ENCODE measurements around the gene TBC1D10A.
A peak's percentile ranks its signal among the peaks of the same experiment; 100 is the strongest.

Gene TBC1D10A

GRCh38 chr22:30254314-30254713 lies 72.4 kb downstream of the TBC1D10A start:
- no peak for TF ChIP-seq TCF12 (IDR thresholded peaks at IDR 0.05; ENCODE audit: low read depth)
- no peak for TF ChIP-seq MAX (IDR thresholded peaks at IDR 0.05)
- no peak for TF ChIP-seq RAD21 (IDR thresholded peaks at IDR 0.05; ENCODE audit: low read depth)
- no peak for TF ChIP-seq NFIC (IDR thresholded peaks at IDR 0.05)
- TF ChIP-seq YY1 (IDR thresholded peaks at IDR 0.05; ENCODE audit: low read depth): no peak

DNA sequence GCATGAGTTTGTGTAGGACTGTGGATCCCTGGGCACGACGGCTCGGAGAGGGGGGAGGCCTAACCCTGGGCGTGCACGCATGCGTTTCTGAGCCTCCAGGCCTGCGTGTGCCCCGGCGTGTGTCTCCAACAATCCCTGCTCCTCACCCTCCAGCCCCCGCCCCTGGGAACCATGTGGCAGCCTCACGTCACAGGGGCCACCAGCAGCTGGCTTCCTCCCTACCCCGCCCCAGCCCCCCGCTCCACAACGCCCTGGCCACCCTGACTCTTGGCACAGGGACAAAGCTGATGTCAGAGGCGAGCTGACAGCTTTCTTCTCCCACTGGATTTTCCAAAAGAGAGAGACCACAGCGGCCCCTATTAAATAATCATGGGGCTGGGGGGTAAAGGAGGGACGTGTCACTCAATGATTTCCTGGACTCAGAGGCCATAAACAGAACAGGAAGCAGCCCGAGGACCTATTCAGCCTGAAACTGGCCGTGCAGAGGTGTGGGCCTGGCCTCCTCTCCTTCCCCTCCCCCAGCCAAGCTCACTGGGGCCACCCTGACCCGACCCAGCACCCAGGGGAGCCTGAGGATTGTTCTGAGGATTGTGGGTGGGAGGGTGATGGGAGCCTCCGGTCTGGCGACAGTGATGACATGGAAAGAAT lies 73.4 kb downstream of the TBC1D10A start:
- peak; percentile 73 for TF ChIP-seq NFIC (IDR thresholded peaks at IDR 0.05)
- TF ChIP-seq EGR1 (IDR thresholded peaks at IDR 0.05): no peak; the same call in 1 of the 2 replicates
- TF ChIP-seq FOXM1 (IDR thresholded peaks at IDR 0.05; ENCODE audit: borderline replicate concordance, low read depth): peak; percentile 90
- TF ChIP-seq, protein P1, sequence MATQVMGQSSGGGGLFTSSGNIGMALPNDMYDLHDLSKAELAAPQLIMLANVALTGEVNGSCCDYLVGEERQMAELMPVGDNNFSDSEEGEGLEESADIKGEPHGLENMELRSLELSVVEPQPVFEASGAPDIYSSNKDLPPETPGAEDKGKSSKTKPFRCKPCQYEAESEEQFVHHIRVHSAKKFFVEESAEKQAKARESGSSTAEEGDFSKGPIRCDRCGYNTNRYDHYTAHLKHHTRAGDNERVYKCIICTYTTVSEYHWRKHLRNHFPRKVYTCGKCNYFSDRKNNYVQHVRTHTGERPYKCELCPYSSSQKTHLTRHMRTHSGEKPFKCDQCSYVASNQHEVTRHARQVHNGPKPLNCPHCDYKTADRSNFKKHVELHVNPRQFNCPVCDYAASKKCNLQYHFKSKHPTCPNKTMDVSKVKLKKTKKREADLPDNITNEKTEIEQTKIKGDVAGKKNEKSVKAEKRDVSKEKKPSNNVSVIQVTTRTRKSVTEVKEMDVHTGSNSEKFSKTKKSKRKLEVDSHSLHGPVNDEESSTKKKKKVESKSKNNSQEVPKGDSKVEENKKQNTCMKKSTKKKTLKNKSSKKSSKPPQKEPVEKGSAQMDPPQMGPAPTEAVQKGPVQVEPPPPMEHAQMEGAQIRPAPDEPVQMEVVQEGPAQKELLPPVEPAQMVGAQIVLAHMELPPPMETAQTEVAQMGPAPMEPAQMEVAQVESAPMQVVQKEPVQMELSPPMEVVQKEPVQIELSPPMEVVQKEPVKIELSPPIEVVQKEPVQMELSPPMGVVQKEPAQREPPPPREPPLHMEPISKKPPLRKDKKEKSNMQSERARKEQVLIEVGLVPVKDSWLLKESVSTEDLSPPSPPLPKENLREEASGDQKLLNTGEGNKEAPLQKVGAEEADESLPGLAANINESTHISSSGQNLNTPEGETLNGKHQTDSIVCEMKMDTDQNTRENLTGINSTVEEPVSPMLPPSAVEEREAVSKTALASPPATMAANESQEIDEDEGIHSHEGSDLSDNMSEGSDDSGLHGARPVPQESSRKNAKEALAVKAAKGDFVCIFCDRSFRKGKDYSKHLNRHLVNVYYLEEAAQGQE (IDR thresholded peaks at IDR 0.05; ENCODE audit: low read depth): no peak
- peak; percentile 60; the same call in 1 of the 2 replicates for TF ChIP-seq CEBPB (IDR thresholded peaks at IDR 0.05)
- TF ChIP-seq RAD21 (IDR thresholded peaks at IDR 0.05; ENCODE audit: low read depth): no peak
- TF ChIP-seq YY1 (IDR thresholded peaks at IDR 0.05; ENCODE audit: low read depth): 0 out of 2 replicates have a peak, but pooled peaks have one; percentile 15
- TF ChIP-seq CREB1 (IDR thresholded peaks at IDR 0.05; ENCODE audit: low read depth): peak; percentile 31; the same call in 1 of the 2 replicates
- TF ChIP-seq TEAD4 (IDR thresholded peaks at IDR 0.05): peak; percentile 55
- TF ChIP-seq MAX (IDR thresholded peaks at IDR 0.05): peak; percentile 91
- no peak; the same call in 1 of the 2 replicates for TF ChIP-seq TAF1 (IDR thresholded peaks at IDR 0.05; ENCODE audit: low read depth)
- peak; percentile 53; the same call in 1 of the 2 replicates for TF ChIP-seq ZBTB7A (IDR thresholded peaks at IDR 0.05; ENCODE audit: low read depth)
- peak; percentile 92 for TF ChIP-seq EP300 (IDR thresholded peaks at IDR 0.05; ENCODE audit: borderline replicate concordance)
- peak; percentile 90 for TF ChIP-seq TCF12 (IDR thresholded peaks at IDR 0.05; ENCODE audit: low read depth)
- TF ChIP-seq, protein P2, sequence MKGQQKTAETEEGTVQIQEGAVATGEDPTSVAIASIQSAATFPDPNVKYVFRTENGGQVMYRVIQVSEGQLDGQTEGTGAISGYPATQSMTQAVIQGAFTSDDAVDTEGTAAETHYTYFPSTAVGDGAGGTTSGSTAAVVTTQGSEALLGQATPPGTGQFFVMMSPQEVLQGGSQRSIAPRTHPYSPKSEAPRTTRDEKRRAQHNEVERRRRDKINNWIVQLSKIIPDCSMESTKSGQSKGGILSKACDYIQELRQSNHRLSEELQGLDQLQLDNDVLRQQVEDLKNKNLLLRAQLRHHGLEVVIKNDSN (IDR thresholded peaks at IDR 0.05): peak; percentile 69

DNA sequence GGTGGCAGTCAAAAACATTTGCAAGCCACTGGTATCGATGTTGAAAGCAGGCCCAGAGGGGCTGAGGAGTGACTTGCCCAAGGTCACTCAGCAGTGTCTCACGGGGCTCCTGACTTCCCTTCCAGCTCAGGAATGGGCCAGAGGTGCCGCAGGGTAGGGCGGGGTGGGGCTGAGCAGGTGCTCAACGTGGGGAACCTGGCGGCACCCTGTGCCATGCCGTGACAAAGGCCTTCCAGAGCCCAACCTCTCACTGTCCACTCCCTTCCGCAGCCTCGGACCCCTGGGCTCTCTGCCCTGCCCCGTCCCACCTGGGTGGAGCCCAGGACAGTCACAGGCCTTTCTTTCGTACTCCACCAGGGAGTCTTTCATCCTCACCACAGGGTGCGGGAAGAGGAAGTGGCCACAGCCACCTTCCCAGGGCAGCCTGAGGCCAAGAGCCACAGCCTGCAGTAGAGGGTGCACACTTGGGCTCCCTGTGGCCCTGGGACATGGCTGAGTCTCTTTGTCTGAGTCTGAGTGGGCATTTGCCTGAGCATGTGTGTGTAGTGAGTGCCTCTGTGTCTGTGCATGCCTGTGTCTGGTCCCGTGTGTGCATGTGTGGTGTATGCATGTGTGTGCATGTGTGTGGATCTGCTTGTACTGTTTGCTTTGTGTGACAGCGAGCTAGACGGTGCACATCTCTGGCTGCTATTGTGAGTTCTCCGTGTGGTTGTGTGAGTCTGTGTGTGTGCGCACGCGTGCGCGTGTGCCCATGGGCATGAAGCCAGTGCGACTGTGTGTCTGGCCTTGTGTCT lies 74.1 kb downstream of the TBC1D10A start:
- TF ChIP-seq EP300 (IDR thresholded peaks at IDR 0.05; ENCODE audit: borderline replicate concordance) (peak; percentile 100), CEBPB (IDR thresholded peaks at IDR 0.05) (peak; percentile 48; the same call in 1 of the 2 replicates), MAX (IDR thresholded peaks at IDR 0.05) (peak; percentile 60), TEAD4 (IDR thresholded peaks at IDR 0.05) (peak; percentile 95), YY1 (IDR thresholded peaks at IDR 0.05; ENCODE audit: low read depth) (peak; percentile 59; the same call in 1 of the 2 replicates), CREB1 (IDR thresholded peaks at IDR 0.05; ENCODE audit: low read depth) (0 out of 2 replicates have a peak, but pooled peaks have one; percentile 43), TCF12 (IDR thresholded peaks at IDR 0.05; ENCODE audit: low read depth) (peak; percentile 100), FOXM1 (IDR thresholded peaks at IDR 0.05; ENCODE audit: borderline replicate concordance, low read depth) (peak; percentile 99), EGR1 (IDR thresholded peaks at IDR 0.05) (no peak), RAD21 (IDR thresholded peaks at IDR 0.05; ENCODE audit: low read depth) (peak; percentile 28), ZBTB7A (IDR thresholded peaks at IDR 0.05; ENCODE audit: low read depth) (0 out of 2 replicates have a peak, but pooled peaks have one; percentile 63), TAF1 (IDR thresholded peaks at IDR 0.05; ENCODE audit: low read depth) (no peak), NFIC (IDR thresholded peaks at IDR 0.05) (peak; percentile 96)
- TF ChIP-seq, protein P1 (IDR thresholded peaks at IDR 0.05; ENCODE audit: low read depth): 0 out of 2 replicates have a peak, but pooled peaks have one; percentile 8
- TF ChIP-seq, protein P2 (IDR thresholded peaks at IDR 0.05): 0 out of 2 replicates have a peak, but pooled peaks have one; percentile 19

GRCh38 chr22:30251711-30252110 lies 75.0 kb downstream of the TBC1D10A start:
- TF ChIP-seq, protein P1 (IDR thresholded peaks at IDR 0.05; ENCODE audit: low read depth): no peak
- peak; percentile 76 for TF ChIP-seq NFIC (IDR thresholded peaks at IDR 0.05)
